BLaER1 treated with 17β-estradiol and CSF1 and Interleukin-3, amounts not matched to agents 10 nM and 100 nM (cell line): ENCODE measurements around the gene CYREN.

Experiments used
- H3K27ac ChIP-seq, 11 experiments: shearing (Covaris generic); formaldehyde crosslinking; 2 replicates each; pipeline ENCODE4 v1.8.1; 2022
- H3K27me3 ChIP-seq, 11 experiments: shearing (Covaris generic); formaldehyde crosslinking; 2 replicates each; pipeline ENCODE4 v1.8.1; 2022
- H3K36me3 ChIP-seq, 11 experiments: shearing (Covaris generic); formaldehyde crosslinking; 2 replicates each; pipeline ENCODE4 v1.8.1; 2022
- H3K4me1 ChIP-seq, 10 experiments: shearing (Covaris generic); formaldehyde crosslinking; 2 replicates each; pipeline ENCODE4 v1.8.1; 2022
- H3K4me2 ChIP-seq, 11 experiments: shearing (Covaris generic); formaldehyde crosslinking; 2 replicates each; pipeline ENCODE4 v1.8.1; 2022
- H3K4me3 ChIP-seq, 10 experiments: shearing (Covaris generic); formaldehyde crosslinking; 2 replicates each; pipeline ENCODE4 v1.8.1; 2022
- H3K9ac ChIP-seq, 11 experiments: shearing (Covaris generic); formaldehyde crosslinking; 2 replicates each; pipeline ENCODE4 v1.8.1; 2022
- H3K9me3 ChIP-seq, 11 experiments: shearing (Covaris generic); formaldehyde crosslinking; replicated peaks in 1 of 11; 2 replicates each; pipeline ENCODE4 v1.8.1; 2022
- H4K20me1 ChIP-seq, 11 experiments: shearing (Covaris generic); formaldehyde crosslinking; 2 replicates each; pipeline ENCODE4 v1.8.1; 2022
- Cebpa-rat ChIP-seq, 11 experiments: shearing (Covaris generic); IDR thresholded peaks; 2 replicates each; pipeline ENCODE4 v1.8.1; 2022

CYREN gene

GRCh38 chr7:135185471-135186260 lies 15.2 kb upstream of the CYREN start:
- peak overlapping the region in 8 of 11 experiments; percentile 16 to 73 (median 52); a peak in 14 of 22 replicates for H3K4me2 ChIP-seq
- TF ChIP-seq Cebpa-rat (IDR thresholded peaks at IDR 0.05) = no peak

GRCh38 chr7:135184254-135184841 lies 13.8 kb upstream of the CYREN start:
- Histone ChIP-seq H3K4me1 (peaks cover 0 to 21% (median 15%) of the 10 kb centered on the region in 10 experiments; a peak in 16 of 20 replicates), H3K27me3 (no peaks in the 10 kb centered on the region), H4K20me1 (peaks cover 0 to 1% (median 0%) of the 10 kb centered on the region in 11 experiments; a peak in 1 of 22 replicates), H3K4me2 (no peak overlapping the region), H3K27ac (no peak overlapping the region), H3K9me3 (peaks cover 53 to 61% (median 57%) of the 10 kb centered on the region in 11 experiments), H3K9ac (no peak overlapping the region), H3K4me3 (no peak overlapping the region), H3K36me3 (peaks cover 82 to 100% (median 92%) of the 10 kb centered on the region in 11 experiments)
- no peak for TF ChIP-seq Cebpa-rat (IDR thresholded peaks at IDR 0.05)

More at GRCh38 chr7:135185471-135186260, 15.2 kb upstream of the CYREN start:
- Histone ChIP-seq H3K36me3 (peaks cover 84 to 99% (median 96%) of the 10 kb centered on the region in 11 experiments), H3K9me3 (peaks cover 40 to 48% (median 43%) of the 10 kb centered on the region in 11 experiments), H4K20me1 (peaks cover 0 to 11% (median 0%) of the 10 kb centered on the region in 11 experiments; a peak in 2 of 22 replicates), H3K4me3 (no peak overlapping the region), H3K9ac (no peak overlapping the region), H3K27ac (no peak overlapping the region), H3K27me3 (no peaks in the 10 kb centered on the region), H3K4me1 (peaks cover 8 to 21% (median 15%) of the 10 kb centered on the region in 10 experiments; a peak in 19 of 20 replicates)

GRCh38 chr7:135183478-135183877 lies 13.0 kb upstream of the CYREN start:
- Histone ChIP-seq H3K4me1 (peaks cover 0 to 21% (median 15%) of the 10 kb centered on the region in 10 experiments; a peak in 15 of 20 replicates), H3K9ac (no peak overlapping the region), H3K27me3 (no peaks in the 10 kb centered on the region), H3K36me3 (peaks cover 73 to 96% (median 84%) of the 10 kb centered on the region in 11 experiments), H3K4me3 (peak overlapping the region in 2 of 10 experiments; percentile 5 to 22; a peak in 1 of 20 replicates), H3K9me3 (peaks cover 57 to 70% (median 65%) of the 10 kb centered on the region in 11 experiments), H3K4me2 (no peak overlapping the region), H4K20me1 (no peaks in the 10 kb centered on the region), H3K27ac (no peak overlapping the region)
- no peak for TF ChIP-seq Cebpa-rat (IDR thresholded peaks at IDR 0.05)

GRCh38 chr7:135181929-135182678 lies 11.6 kb upstream of the CYREN start:
- Histone ChIP-seq H4K20me1 (no peaks in the 10 kb centered on the region), H3K4me1 (peaks cover 0 to 17% (median 14%) of the 10 kb centered on the region in 10 experiments; a peak in 15 of 20 replicates), H3K4me2 (no peak overlapping the region), H3K9ac (no peak overlapping the region), H3K9me3 (peaks cover 57 to 75% (median 65%) of the 10 kb centered on the region in 11 experiments), H3K36me3 (peaks cover 60 to 82% (median 70%) of the 10 kb centered on the region in 11 experiments), H3K27ac (no peak overlapping the region), H3K27me3 (no peaks in the 10 kb centered on the region), H3K4me3 (peak overlapping the region in 5 of 10 experiments; percentile 0 to 35 (median 13); a peak in 3 of 20 replicates)
- no peak for TF ChIP-seq Cebpa-rat (IDR thresholded peaks at IDR 0.05)

- Histone ChIP-seq H3K36me3 (peaks cover 53 to 75% (median 63%) of the 10 kb centered on the region in 11 experiments), H3K27ac (no peak overlapping the region), H3K4me1 (peaks cover 0 to 10% (median 7%) of the 10 kb centered on the region in 10 experiments; a peak in 15 of 20 replicates), H3K4me3 (peak overlapping the region in 5 of 10 experiments; percentile 0 to 26 (median 4); a peak in 2 of 20 replicates), H3K27me3 (no peaks in the 10 kb centered on the region), H3K9ac (no peak overlapping the region), H3K4me2 (no peak overlapping the region), H3K9me3 (peaks cover 57 to 75% (median 65%) of the 10 kb centered on the region in 11 experiments), H4K20me1 (no peaks in the 10 kb centered on the region)
- no peak for TF ChIP-seq Cebpa-rat (IDR thresholded peaks at IDR 0.05)
Observed at GRCh38 chr7:135181261-135181928, 10.9 kb upstream of the CYREN start.

GRCh38 chr7:135180122-135180521 lies 9.6 kb upstream of the CYREN start:
- H4K20me1 ChIP-seq = no peaks in the 10 kb centered on the region
- TF ChIP-seq Cebpa-rat (IDR thresholded peaks at IDR 0.05) = no peak
- H3K4me3 ChIP-seq = 0 out of 20 replicates have a peak overlapping the region, but pooled peaks of 1 of the 10 experiments have one; percentile 0
- peaks cover 42 to 62% (median 50%) of the 10 kb centered on the region in 11 experiments for H3K36me3 ChIP-seq
- H3K27ac ChIP-seq = no peak overlapping the region
- H3K9me3 ChIP-seq = peaks cover 57 to 75% (median 65%) of the 10 kb centered on the region in 11 experiments
- no peak overlapping the region for H3K4me2 ChIP-seq
- no peak overlapping the region for H3K9ac ChIP-seq
- no peaks in the 10 kb centered on the region for H3K27me3 ChIP-seq
- H3K4me1 ChIP-seq = no peaks in the 10 kb centered on the region

- Histone ChIP-seq H4K20me1 (no peaks in the 10 kb centered on the region), H3K27ac (no peak overlapping the region), H3K4me3 (no peak overlapping the region), H3K9ac (no peak overlapping the region), H3K4me1 (no peaks in the 10 kb centered on the region), H3K4me2 (no peak overlapping the region), H3K36me3 (peaks cover 36 to 55% (median 43%) of the 10 kb centered on the region in 11 experiments), H3K9me3 (peaks cover 54 to 69% (median 59%) of the 10 kb centered on the region in 11 experiments), H3K27me3 (no peaks in the 10 kb centered on the region)
- TF ChIP-seq Cebpa-rat (IDR thresholded peaks at IDR 0.05) = no peak
Observed at GRCh38 chr7:135179321-135179925, 8.9 kb upstream of the CYREN start.

GRCh38 chr7:135178364-135178763 lies 7.9 kb upstream of the CYREN start:
- H3K9me3 ChIP-seq = peaks cover 43 to 58% (median 49%) of the 10 kb centered on the region in 11 experiments
- no peak for TF ChIP-seq Cebpa-rat (IDR thresholded peaks at IDR 0.05)

More at GRCh38 chr7:135178364-135178763, 7.9 kb upstream of the CYREN start:
- no peaks in the 10 kb centered on the region for H4K20me1 ChIP-seq
- H3K4me2 ChIP-seq = no peak overlapping the region
- no peak overlapping the region for H3K4me3 ChIP-seq
- no peaks in the 10 kb centered on the region for H3K27me3 ChIP-seq
- no peak overlapping the region for H3K9ac ChIP-seq
- no peaks in the 10 kb centered on the region for H3K4me1 ChIP-seq
- no peak overlapping the region for H3K27ac ChIP-seq
- peaks cover 25 to 44% (median 33%) of the 10 kb centered on the region in 11 experiments for H3K36me3 ChIP-seq
